SIG-M5 treated with dmso at 0.1 percent for 504 hours (cell line): ENCODE data around the gene PALD1.

ENCODE experiments used
- DNase-seq: peaks from one replicate; lab custom pipeline; 2025; ENCODE audit not compliant: unreplicated experiment; lab: John Stamatoyannopoulos, UW

Gene PALD1

DNA sequence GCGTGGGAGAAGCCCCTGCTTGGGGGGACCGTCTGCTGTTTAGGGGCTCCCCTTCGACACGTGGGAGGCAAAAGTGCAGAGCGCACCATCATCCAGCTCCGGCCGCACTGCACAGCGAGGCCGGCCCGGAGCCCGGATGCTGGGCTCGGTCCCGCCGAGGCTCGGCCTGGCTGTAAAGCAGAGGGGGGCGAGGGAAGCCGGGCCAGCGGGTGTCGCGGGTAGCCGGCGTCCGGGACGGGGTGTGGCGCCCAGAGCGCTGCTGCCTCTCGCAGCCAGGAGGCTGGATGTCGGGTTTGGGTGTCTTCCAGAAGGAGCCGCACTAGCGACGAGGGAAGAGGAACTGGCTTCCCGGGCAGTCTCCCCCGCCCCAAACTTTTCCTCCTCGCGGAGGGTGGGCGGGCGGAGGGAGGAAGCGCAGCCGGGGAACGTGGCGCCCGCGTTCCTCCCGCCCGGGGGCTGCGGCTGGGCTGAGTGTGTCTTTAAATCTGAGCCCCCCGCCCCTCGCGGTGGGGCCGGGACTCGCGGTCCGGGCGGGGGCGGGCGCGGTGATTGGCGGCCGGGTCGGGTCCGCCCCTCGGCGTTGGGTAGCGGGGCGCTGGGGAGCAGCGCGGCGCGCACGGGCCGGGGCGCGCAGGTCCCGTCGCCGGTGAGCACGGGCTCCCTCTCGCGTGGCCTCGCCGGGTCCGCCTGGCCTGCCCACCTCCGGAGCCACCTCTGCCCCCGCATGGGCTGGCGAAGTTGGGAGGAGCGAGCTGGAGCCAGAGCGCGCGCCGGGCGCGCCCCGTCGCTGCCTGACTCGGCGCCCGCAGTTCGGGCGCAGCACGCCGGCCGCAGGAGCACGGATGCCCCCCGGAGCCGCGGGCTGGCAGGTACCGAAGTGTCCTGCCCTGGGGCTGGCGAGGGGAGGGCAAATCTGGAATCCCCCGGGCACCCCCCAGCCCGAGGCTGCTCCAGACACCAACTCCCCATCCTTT is at the start of gene PALD1:
PALD1 (plus strand) TSS at position 577 of the 974 bp plus-strand sequence. CDS start 47,185 bp downstream, outside the sequence.
- peak; percentile 48 for DNase-seq

DNA sequence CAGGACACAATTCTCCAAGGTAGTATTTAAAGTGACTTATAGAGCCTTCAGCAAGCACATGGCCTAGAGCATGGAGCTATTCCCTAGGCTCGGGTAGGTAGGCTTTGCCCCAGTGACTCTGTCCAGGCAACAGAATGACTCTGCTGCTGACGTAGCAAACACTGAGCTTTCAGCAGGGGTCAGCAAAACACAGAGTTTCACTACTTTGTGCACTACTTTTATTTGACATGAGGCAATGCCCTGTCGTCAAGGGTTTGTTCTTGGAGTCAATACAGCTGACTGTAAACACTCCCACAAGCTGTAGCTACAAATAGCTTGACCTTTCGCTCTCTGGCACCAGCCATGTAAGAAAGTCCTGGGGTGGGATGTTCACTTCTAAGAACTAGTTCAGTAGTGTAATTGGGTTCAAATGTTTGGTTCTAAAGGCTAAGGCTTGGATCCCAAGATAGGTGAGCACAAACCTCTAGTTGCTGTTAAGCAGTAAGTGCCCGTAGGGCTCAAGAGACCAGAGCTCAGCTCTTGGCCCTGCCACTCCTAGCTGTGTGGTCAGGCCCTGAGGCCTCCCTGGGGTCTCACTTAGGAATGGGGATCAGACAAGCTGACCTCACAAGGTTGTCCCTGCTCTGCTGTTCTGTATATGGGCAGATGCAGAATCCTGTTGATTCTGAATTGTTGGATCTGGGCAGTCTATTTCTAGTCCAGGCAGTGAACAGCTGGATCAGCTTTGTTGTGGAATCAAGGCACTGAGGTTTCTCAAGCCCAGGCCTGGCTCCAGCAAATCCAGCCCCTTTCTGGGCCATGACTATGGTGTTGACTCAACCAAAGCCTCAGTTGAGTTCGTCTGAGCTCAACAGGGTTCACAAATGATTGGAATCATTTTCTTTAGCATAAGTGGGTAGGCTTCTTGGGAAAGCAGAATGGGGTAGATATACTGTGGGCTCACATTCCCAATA is 47.8 kb upstream of the PALD1 start:
- DNase-seq = no peak

DNA sequence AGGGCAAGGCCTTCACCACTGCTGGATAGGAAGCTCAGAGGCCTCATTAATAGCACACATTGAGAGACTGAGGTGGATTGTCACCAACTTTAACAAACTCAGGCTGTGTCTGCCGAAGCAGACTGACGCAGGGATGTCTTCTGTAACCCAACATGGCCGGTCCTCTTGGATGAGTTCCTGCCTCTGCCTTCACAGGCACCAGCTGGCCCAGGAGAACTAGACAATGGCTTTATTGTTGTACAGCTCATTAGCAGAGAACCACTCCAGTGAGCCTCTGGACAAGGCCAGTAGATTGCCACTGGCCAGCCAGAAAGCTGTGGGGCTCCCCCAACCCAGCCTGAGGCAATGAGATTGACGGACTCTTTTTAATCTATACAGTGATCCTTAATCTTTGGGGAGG is 46.5 kb upstream of the PALD1 start:
- DNase-seq = no peak

DNA sequence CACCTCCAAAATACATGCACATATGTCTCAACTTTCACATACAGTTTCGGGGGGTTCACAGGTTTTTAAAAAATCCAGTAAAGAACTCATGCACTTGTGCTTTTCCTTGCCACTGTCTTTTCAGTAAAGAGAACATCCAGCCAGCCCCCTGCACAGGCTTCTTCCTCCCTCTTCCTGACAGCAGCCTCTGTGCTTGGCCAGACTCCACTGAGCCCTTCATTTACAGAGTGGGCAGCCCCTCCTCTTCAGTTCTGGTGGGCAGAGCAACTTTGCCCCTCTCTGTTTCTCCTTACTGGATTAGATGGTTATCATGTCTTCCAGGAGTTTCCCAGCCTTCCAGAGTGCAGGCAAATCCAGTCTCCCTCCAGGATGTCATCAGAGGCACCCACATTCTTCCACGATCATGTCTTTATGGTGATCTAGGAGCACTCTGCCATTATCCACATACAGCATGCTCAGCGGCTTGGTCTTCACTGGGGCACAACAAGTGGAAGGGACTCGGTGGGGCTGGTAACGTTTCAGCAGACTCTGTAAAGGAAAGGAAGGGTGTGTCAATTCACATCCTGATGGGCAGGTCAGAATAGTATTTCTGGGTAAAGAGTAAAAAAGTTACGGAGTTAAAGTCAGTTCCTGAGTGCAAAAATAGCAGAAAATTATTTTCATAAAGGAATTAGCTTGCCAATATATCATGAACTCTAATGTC is 45.9 kb upstream of the PALD1 start:
- DNase-seq = no peak

DNA sequence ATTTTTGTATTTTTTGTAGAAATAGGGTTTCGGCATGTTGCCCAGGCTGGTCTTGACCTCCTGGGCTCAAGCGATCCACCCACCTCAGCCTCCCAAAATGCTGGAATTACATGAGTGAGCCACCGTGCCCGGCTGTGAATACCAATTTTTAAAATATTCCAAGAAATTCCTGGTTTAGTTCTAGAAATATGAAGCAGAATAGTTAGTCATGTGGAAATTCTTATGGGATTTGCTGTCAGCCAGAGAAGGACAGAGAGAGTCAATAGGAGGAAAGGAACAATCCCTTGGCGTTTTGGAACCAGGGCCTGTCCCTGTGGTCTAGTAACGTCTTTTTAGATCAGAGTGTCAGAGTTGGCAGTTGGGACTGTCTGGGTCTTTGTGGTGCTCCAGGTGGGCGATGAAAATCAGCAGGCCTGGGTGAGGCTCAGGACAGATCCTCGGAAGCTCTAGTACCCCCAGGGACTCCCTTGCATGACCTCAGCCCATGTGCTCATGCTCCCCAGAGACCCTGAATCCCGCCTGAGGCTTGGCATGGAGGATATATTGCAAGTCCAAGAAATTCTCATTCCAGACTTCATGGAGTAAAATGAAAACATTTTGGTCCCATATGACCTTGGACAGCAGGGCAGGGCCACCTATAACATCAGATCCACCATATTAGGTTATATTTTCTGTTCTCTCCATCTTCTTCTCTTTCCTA is 44.8 kb upstream of the PALD1 start:
- no peak for DNase-seq

DNA sequence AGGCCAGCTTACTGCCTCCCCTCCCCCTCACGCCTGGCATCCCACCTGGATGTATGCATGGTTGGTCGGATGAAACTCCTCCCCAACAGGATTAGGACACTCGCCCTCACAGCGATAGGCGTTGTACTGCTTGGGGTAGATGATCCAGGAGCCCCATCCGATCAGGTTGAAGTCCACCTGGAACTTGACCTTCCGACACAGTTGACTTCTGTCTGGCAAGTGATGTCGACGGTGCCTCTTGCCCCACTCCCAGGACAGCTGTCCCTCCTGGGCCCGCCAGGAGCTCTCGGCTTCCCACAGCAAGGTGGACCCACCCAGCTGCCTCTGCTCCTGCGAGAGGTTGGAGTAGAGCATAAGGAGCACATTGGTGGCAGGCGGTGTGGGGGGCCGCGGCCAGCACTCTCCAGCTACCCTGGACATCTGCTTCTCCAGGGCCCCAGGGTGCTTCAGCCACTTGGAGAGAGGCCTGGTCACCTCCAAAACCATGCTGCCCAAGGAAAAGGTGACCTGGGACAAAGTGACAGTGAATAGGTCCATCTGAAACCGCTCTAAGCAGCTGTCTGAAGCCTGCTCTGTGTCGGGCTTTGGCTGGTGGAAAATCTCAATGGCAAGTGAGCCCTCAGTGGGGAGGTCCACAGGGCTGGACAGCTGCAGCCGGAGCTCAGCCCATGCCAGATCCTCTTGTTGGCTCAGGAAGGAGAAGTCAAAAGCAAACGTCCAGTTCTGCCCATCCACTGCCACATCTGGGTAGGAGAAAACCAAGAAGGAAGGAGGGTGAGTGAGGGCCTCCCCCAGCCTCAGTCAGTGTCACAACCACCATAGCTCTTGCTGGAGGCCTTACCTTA is 43.1 kb upstream of the PALD1 start:
- no peak for DNase-seq

DNA sequence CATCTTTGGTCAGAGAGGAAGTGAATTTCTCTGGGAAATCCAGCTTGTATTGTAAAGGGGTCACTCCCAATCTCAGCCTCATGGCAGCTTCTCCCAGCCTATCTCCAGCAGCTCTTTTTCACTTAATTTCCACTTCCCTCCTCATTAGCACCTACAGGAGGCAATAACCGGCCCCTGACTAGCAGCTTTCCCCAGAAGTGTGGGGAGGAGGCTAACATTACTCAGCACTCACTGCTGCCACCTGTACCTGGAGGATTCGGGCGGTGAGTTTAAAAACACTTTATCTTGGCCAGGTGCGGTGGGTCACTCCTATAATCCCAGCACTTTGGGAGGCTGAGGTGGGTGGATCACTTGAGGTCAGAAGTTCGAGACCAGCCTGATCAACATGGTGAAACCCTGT is 40.8 kb upstream of the PALD1 start:
- no peak for DNase-seq

DNA sequence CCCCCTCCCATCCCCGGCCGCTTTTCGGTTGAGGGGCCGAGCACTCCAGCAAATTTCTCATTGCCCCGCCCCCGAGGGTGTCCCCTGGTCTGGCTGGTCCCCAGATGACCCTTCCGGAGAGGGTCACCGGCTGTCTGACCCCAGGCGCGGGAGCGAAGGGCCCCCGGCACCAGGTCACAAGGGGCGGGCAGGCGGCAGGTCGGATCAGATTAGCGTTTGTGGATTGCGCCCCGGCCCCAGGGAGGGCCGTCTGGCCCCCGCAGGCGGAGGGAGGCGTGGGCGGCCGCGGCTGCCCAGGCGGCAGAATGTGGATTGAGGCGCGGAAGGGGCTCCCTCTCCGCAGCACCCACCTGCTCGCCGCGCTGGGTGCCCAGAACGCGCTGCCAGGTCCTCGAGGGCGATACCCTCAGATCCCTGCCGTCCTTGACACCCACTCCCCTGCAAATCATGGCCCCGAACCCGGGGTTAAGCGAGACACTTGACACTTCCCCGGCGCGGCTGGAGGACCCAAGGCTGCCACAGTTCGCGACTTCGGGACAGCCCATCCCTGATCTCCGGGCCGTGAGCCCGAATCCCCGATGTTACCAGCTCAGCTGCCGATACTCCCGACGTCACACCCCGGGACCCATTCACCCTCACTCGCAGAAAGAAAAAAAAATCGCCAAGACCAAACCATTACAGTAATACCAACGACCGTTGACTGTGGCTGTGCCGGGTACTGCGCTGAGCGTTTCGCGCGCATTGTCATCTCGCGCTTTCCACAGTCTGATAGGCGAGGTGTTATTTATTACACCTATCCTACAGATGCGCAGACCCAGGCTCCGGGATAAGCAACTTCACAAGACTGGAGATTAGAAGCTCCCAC is 38.0 kb upstream of the PALD1 start:
- no peak for DNase-seq

DNA sequence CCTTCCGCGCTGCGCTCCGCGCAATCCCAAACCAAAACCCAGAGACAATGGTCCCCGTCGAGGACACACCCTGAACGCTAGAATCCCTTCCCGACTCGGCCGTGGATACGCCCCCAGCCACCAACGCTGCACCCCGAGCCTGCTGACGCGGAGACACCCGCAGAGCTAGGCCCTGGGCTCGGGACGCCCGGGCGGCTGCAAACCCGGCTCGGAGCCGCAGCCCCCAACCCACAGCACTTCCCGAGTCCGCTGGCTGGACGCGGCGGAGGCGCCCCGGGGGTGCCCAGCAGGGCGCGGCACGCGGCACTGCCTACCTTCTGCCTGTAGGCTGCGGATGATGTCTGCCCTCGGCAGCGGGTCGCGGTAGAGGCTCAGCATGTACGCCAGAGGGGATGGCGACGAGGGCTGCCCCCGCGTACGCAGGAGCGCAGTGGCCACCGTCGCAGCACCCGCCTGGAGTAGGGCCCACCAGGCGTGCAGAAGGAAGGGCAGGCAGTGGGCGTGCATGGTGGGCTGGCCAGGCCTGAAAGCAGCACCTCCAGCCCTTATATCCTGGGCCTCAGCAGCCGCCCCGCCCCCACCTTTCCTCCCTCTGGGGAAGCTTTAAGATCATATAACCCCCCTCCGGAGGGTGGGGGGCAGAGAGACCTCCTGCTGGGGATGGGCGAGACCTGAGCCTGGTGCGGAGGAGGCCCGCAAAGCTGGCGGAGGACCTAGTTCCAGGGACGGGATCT is 37.2 kb upstream of the PALD1 start, which contains the start of gene NODAL:
NODAL (minus strand) TSS at position 521 of the 734 bp plus-strand sequence; CDS start at position 507, 14 bp downstream.
- DNase-seq = no peak

DNA sequence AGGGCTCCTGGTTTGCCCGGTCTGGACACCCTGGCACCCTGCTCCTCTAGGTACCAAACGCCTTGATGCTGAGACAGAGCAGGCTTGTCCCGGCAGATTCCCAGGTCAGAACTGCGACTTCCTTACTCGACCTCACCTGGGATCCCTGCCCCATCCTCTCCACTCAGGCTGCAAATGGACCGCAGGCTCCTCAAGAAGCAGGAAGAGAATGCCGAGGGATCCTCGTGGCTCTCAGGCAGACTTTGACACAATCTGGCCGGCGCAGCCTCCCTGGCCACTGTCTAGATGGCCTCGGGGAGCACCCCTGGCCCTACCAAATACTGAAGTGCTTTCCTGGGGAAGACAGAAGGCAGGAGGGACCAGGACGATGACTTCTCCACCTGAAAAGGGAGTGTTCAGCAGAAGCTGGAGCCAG is 36.7 kb upstream of the PALD1 start:
- no peak for DNase-seq

DNA sequence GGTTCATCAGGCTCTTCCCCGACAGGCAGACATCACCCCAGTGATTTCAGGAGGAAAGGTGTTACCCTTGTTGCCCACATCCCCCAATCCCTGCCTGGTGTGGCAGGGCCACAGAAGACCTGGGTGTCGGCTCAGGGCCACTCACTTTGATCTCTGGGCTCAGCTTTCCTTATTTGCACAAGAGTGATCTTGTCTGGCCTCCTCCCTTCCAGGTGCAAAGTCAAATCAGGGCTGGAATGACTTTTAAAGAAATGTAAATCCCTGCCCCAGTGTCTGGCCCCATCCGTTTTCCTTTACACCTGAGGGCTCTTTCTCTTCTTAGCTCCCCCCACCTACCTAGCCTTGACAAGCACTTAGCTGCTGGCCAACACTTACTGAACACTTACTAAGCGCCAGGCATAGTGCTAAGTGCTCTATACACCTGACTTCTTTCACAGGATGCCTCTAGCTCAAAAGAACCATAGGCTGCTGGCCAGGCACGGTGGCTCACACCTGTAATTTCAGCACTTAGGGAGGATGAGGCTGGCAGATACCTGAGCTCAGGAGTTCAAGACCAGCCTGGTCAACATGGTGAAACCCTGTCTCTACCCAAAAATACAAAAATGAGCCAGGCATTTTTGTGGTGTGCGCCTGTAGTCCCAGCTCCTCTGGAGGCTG is 36.1 kb upstream of the PALD1 start:
- no peak for DNase-seq

DNA sequence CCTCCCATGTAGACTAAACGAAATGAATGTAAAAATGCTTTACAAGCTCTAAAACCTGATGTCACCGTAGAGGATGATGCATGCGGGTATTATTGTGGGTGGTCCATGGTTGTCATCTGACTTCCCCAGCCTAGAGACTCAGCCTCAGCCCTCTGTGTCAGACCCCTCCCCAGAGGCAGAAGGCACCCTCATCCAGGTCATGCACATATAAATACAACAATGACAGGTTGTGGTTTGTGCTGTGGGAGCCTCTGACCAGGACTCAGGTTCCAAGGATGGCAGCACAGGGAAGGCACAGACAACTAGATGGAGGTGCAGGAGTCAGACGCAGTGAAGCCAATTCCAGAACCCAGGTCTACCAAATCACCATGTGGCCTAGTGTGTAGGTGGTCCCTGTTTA is 33.8 kb upstream of the PALD1 start:
- DNase-seq = no peak

DNA sequence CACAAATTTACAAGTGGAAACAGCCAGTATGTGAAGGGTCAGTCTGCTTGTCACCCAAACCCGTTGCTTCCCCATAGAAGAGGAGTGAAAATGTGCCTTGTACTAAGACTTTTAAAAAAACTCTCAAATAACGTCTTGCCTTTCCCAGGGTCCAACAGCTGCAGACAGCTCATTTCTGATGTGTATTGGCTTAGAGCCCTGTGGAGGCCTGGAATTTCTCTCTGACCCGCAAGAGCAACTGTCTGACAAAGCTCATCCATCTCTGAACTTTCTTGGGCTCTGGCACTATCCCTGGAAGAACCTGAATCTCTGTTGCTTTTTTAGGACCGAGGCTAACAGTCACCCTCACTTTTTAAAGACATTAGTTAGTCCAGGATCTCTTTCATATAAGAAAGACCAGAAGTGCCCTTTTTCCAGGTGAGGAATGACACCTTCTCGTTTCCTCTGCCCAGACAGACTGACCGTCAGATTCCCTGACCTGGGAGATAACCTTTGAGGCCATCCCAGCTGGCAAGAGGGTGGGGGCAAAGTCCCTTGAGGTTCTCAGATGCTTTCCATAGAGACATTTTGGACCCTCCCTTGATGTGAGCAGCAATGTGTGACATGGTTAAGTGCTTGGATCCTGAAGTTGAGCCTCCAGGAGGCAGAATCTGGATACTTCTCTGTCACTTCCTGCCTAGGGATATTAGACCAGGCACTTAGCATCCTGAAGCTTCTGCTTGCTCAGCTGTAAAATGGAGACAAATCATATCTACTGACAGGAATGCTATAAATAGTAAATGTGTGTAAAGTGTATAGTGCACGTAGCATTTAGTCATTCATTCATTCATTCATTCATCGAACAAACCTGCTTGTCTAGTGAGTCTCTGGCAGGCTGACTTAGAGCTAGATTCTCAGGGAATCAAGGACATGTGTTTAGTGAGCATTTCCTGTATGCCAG is 32.6 kb upstream of the PALD1 start:
- no peak for DNase-seq

DNA sequence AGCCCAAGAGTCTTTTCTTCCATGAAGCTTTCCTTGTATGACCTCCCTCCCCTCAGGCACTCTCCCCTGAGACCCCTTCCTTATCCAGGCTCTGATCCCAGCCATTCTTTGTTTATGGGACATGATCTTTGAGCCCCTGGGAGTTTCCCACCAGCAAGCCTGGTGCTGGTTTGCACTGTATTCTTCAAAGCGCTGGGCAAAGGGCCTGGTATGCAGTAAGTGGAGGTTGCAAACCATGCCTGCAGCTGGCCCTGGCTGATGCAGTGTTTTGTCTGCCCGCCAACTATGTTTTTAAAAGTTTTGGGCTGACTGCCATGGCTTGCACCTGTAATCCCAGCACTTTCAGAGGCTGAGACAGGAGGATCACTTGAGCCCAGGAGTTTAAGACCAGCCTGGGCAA is 30.3 kb upstream of the PALD1 start:
- DNase-seq = no peak

DNA sequence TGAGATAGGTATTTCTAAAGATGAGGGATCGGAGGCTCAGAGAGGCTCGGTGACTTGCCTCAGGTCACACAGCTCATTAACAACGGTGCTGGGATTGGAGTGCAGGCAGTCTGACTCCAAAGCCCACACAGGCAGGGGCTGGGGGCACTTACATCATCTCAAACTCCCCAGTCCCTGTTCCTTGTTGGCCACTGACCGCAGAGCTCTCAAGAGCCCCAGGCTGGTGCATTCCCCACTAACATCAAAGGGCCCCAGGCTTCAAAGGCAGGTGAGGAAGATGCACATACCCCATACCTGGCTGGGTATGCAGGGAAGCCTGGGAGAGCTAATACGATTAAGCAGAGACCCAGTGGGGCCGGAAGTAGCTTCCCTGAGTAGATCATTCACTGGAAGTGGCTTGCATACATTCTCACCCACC is 23.3 kb upstream of the PALD1 start:
- DNase-seq = no peak

DNA sequence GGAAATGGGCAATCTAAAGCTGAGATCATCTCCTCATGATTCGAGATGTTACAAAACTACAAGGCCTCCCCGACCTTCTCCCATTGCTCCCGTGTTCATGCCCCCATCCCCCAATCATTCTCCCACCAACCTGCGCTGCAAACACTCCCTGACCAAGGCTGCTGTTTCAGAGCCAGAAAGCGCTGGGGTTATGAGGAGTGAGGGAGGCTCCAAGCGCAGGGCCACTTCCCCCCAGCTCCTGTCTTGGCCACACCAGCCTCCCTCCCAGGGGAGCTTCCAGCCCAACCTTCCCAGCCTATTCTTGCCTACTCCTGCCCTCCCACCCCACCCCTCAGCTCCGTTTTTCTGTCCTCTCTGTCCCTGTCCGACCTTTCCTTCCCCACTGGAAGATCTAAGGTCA is 22.4 kb upstream of the PALD1 start:
- no peak for DNase-seq
